ENCODE results near the gene GLIS2.

The GLIS2 gene

DNA sequence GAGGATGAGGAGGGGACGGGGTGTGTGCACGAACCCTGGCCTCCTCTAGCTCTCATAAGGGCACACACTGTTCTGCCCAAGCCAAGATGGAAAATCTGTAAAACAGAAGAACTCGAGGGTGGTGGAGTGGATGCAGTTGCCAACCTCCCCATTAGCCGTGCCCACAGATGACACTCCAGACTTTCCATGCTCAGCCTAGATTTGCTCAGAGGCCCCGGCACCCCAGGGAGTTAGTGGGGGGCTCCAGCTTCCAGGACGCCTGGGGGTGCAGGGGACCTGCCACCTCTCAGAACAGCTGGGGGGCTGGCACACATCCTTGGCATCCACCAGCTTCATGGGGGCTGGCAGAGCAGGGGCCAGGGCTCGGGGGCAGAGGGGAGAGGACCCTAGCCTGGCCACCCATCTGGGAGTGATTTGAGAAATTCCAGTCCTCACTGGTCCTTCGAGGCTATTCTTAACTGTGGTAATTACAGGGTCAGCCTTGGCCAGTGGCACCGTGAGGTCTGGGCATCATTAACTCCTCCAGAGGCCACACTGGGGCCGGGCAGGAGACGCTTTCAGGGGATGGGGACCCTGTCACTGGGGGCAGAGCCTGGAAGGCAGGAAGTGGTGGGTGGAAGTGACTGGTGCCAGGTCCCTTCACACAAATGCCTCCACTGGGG is 70.1 kb downstream of the GLIS2 start:
- no peak for DNase-seq

- peak; percentile 39 for DNase-seq
Measured at GRCh38 chr16:4386451-4386805, 70.6 kb downstream of the GLIS2 start.

- peak; percentile 42 for DNase-seq
Measured at GRCh38 chr16:4386951-4387565, 71.2 kb downstream of the GLIS2 start.

DNA sequence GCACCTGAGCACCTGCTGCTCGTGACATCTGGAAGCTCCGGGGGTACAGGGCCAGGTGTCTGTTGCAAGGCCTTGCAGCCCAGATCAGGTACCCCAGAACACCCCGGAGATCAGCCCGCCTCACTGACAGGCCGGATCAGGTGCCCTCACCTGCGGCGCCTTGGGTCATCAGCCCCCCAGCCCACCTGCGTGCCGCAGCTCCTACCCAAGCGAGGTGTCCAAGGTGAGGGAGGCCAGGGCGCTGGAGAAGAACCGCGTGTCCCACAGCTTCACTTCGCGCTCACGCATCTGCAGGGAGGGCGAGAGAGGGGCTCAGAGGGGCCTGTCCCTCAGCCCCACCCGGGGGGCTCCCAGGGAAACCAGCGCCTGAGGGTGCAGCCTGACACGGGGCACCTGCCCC is 71.9 kb downstream of the GLIS2 start:
- DNase-seq = no peak

DNA sequence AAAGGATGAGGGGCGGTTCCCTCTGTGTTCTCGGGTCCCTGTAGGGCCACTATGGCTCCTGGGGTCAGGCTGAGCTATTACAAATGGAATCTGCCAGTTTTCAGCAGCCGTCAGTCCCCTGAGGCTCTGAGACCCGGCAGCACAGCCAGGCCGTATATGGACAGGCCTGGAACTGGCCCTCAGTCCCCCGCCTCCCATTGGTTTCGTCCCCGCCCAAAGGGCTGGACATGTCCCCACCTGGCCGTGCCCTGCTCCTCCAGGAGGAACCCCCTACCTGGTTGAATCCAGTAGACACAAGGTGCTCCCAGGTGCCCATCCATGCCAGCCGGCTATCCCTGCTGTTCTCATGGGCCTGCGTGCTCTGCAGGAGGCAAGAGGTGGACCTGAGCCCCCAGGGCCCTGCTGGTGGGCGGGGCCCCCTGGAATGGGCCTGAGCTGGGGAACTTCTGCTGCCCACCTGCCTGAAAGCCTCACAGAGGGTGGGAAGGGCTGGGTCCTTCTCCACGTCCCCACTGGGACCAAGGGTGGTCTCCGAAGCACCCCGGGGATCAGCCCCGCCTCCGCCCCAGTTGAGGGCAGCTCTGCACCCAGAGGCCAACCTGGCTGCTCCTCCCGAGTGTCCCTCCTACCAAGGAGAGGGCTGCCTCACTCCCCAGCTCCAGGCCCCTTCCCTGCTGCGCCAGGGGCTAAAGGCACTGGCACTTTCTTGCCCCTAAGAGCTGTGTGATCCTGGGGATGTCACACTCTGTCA is 72.6 kb downstream of the GLIS2 start:
- DNase-seq = peak; percentile 54

Data from fibroblast of skin of right quadriceps (primary cell).